ENCODE data around the gene DOCK1.

- TF ChIP-seq EZH2 (optimal IDR thresholded peaks at IDR 0.05; ENCODE audit: low read depth, low read length), result no peak
- TF ChIP-seq CTCF (IDR thresholded peaks at IDR 0.05; ENCODE audit: low read length), result no peak
- no peak for TF ChIP-seq EZH2phosphoT487 (IDR thresholded peaks at IDR 0.05; ENCODE audit: low read length)
Observed at GRCh38 chr10:127347202-127347959, 442.2 kb downstream of the DOCK1 start.

Data from MM.1S (cell line).